HEK293 (cell line): ENCODE data around the gene HDDC3.

Experiments
- CTCF ChIA-PET: fragments of 350-600 bp; formaldehyde crosslinking; extraction: SDS; loops from one replicate; lab custom pipeline; 2021; ENCODE audit warnings: antibody characterized with exemption; lab: Yijun Ruan, JAX
- POLR2A ChIA-PET: fragments of 300-600 bp; formaldehyde crosslinking; extraction: SDS; loops from one replicate; lab custom pipeline; 2020; ENCODE audit warnings: antibody characterized with exemption, inconsistent platforms; lab: Yijun Ruan, JAX
- H3K27ac ChIP-seq: fragments of 200-500 bp; sonication (Bioruptor generic); 2 replicates; pipeline ENCODE4 v1.5.1; 2014; ENCODE audit warnings: low read depth, low read length, control low read depth, inconsistent platforms; ENCODE audit errors: extremely low read depth
- H3K36me3 ChIP-seq, 2 experiments: fragments of 200-500 bp in 1 of 2; sonication (Bioruptor generic) in 1 of 2; 1 replicate in 1 of 2; 2 replicates in 1 of 2; pipeline ENCODE4 v1.5.1; 2014 to 2017; ENCODE audit warnings: inconsistent platforms in 2 of 2, low read length in 2 of 2; ENCODE audit not compliant: control insufficient read depth in 2 of 2, insufficient read depth in 1 of 2
- H3K4me1 ChIP-seq: fragments of 200-500 bp; sonication (Bioruptor generic); 2 replicates; pipeline ENCODE4 v1.5.1; 2014; ENCODE audit warnings: mild to moderate bottlenecking, low read length, inconsistent platforms; ENCODE audit not compliant: control insufficient read depth, insufficient read depth
- H3K4me3 ChIP-seq: 2 replicates; pipeline ENCODE4 v1.5.1; 2011; ENCODE audit warnings: low read depth, mild to moderate bottlenecking, control low read depth, low read length, moderate library complexity
- H3K9me3 ChIP-seq: fragments of 200-500 bp; sonication (Bioruptor generic); 2 replicates; pipeline ENCODE4 v1.5.1; 2014; ENCODE audit warnings: low read depth, low read length, inconsistent platforms; ENCODE audit not compliant: control insufficient read depth, insufficient read depth
- BCL11A ChIP-seq: fragments of 450-650 bp; formaldehyde crosslinking; IDR thresholded peaks from 2 replicates; pipeline ENCODE4 v1.5.1; 2016; ENCODE audit warnings: low read depth, missing biosample characterization, missing genetic modification characterization
- BCL11B ChIP-seq: fragments of 450-650 bp; formaldehyde crosslinking; IDR thresholded peaks from 2 replicates; pipeline ENCODE4 v1.5.1; 2016; ENCODE audit warnings: low read depth, missing biosample characterization, missing genetic modification characterization
- EGR2 ChIP-seq: fragments of 450-650 bp; formaldehyde crosslinking; IDR thresholded peaks from 2 replicates; pipeline ENCODE4 v1.5.1; 2016; ENCODE audit warnings: low read depth, missing biosample characterization, missing genetic modification characterization
- KLF1 ChIP-seq: fragments of 450-650 bp; formaldehyde crosslinking; IDR thresholded peaks from 2 replicates; pipeline ENCODE4 v1.5.1; 2016; ENCODE audit warnings: missing biosample characterization, missing genetic modification characterization
- KLF16 ChIP-seq: fragments of 450-650 bp; formaldehyde crosslinking; IDR thresholded peaks from 2 replicates; pipeline ENCODE4 v1.5.1; 2017; ENCODE audit warnings: missing biosample characterization, missing genetic modification characterization
- KLF7 ChIP-seq: fragments of 450-650 bp; formaldehyde crosslinking; IDR thresholded peaks from 2 replicates; pipeline ENCODE4 v1.5.1; 2016; ENCODE audit warnings: missing biosample characterization, missing genetic modification characterization, borderline replicate concordance
- REST ChIP-seq: fragments of 450-650 bp; formaldehyde crosslinking; IDR thresholded peaks from 2 replicates; pipeline ENCODE4 v1.5.1; 2016; ENCODE audit warnings: missing biosample characterization, missing genetic modification characterization
- SCRT2 ChIP-seq: fragments of 450-650 bp; formaldehyde crosslinking; IDR thresholded peaks from 2 replicates; pipeline ENCODE4 v1.5.1; 2016; ENCODE audit warnings: missing biosample characterization, missing genetic modification characterization
- ZBTB44 ChIP-seq: fragments of 450-650 bp; IDR thresholded peaks from 2 replicates; pipeline ENCODE4 v1.5.1; 2018; ENCODE audit warnings: missing biosample characterization, mild to moderate bottlenecking, missing genetic modification characterization
- ZFP37 ChIP-seq: fragments of 450-650 bp; formaldehyde crosslinking; IDR thresholded peaks from 2 replicates; pipeline ENCODE4 v1.5.1; 2016; ENCODE audit warnings: missing biosample characterization, missing genetic modification characterization
- ZNF121 ChIP-seq: fragments of 450-650 bp; formaldehyde crosslinking; IDR thresholded peaks from 2 replicates; pipeline ENCODE4 v1.5.1; 2016; ENCODE audit warnings: missing biosample characterization, missing genetic modification characterization
- ZNF214 ChIP-seq: fragments of 450-650 bp; formaldehyde crosslinking; IDR thresholded peaks from 2 replicates; pipeline ENCODE4 v1.5.1; 2017; ENCODE audit warnings: missing biosample characterization, mild to moderate bottlenecking, missing genetic modification characterization, borderline replicate concordance
- ZNF274 ChIP-seq, 2 experiments: fragments of 200-500 bp in 1 of 2; fragments of 450-650 bp in 1 of 2; sonication (Bioruptor generic) in 1 of 2; formaldehyde crosslinking in 1 of 2; IDR thresholded peaks; 2 replicates each; pipeline versions ENCODE4 v1.5.1 to v1.6.1; 2014 to 2016; ENCODE audit warnings: borderline replicate concordance in 1 of 2, inconsistent platforms in 1 of 2, low read length in 1 of 2, missing biosample characterization in 1 of 2, missing genetic modification characterization in 1 of 2
- ZNF513 ChIP-seq: fragments of 450-650 bp; IDR thresholded peaks from 2 replicates; pipeline ENCODE4 v1.5.1; 2018; ENCODE audit warnings: missing biosample characterization, missing genetic modification characterization
- ZNF544 ChIP-seq: fragments of 450-650 bp; formaldehyde crosslinking; IDR thresholded peaks from 2 replicates; pipeline ENCODE4 v1.5.0; 2017; ENCODE audit warnings: missing biosample characterization, missing genetic modification characterization
- ZNF626 ChIP-seq: fragments of 450-650 bp; sonication (Bioruptor Pico); formaldehyde crosslinking; IDR thresholded peaks from 2 replicates; pipeline ENCODE4 v1.5.1; 2018; ENCODE audit warnings: missing biosample characterization, missing genetic modification characterization, inconsistent platforms
- ZSCAN16 ChIP-seq: fragments of 450-650 bp; formaldehyde crosslinking; IDR thresholded peaks from 2 replicates; pipeline ENCODE4 v1.5.1; 2016; ENCODE audit warnings: missing biosample characterization, missing genetic modification characterization

The HDDC3 gene

GRCh38 chr15:90915216-90915807, 17.0 kb downstream of the HDDC3 start:
- ChIA-PET POLR2A (interaction anchor here (1.3 kb wide), 1 partner anchor 14 kb away, joined by 3 read pairs; no protein-coding TSS in a partner anchor), CTCF (interaction anchor here (0.6 to 2.9 kb wide), 4 partner anchors 16 to 1365 kb away, joined by 3 to 10 read pairs (median 4); partner anchors contain the start of gene UNC45A)
- Histone ChIP-seq H3K4me1 (no peaks in the 10 kb centered on the region), H3K9me3 (no peaks in the 10 kb centered on the region), H3K27ac (no peak overlapping the region), H3K36me3 (peaks cover 29 to 98% of the 10 kb centered on the region in 2 experiments), H3K4me3 (no peak overlapping the region)
- TF ChIP-seq KLF1 (tag by site-specific recombination) (no peak), ZNF214 (tag by site-specific recombination) (no peak), KLF16 (tag by site-specific recombination) (no peak), ZNF544 (tag by site-specific recombination) (no peak), EGR2 (no peak), KLF7 (no peak), REST (tag by site-specific recombination) (no peak), ZNF513 (tag by site-specific recombination) (no peak), BCL11B (tag by site-specific recombination) (no peak), ZBTB44 (tag by site-specific recombination) (no peak), BCL11A (tag by site-specific recombination) (no peak), ZNF121 (tag by site-specific recombination) (no peak), SCRT2 (tag by site-specific recombination) (no peak), ZNF274 (IDR thresholded peaks at IDR 0.05; ENCODE audit: low read length) (no peak), ZNF274 (tag by site-specific recombination; IDR thresholded peaks at IDR 0.05; ENCODE audit: borderline replicate concordance) (no peak), ZFP37 (tag by site-specific recombination) (no peak), ZSCAN16 (no peak), ZNF626 (tag by site-specific recombination) (no peak)
